Upper lobe of right lung (tissue), 1 donor: ENCODE results near the gene IL1RN. TPM values are rescaled to one million over a fixed set of nuclear protein-coding genes. Genes with fewer than 3 reads are reported as not detected.

Experiments used
- ATAC-seq: fragments of 200-7000 bp; cut with Tn5 transposase; one replicate; pipeline ENCODE4 v1.9.1; 2020; ENCODE audit warnings: mild to moderate bottlenecking, moderate library complexity
- DNase-seq: peaks from one replicate; pipeline ENCODE4 v3.0.0-alpha.2; 2020
- H3K27ac ChIP-seq: fragments of 200-600 bp; one replicate; pipeline ENCODE4 v1.8.0; 2022
- H3K27me3 ChIP-seq: fragments of 200-600 bp; one replicate; pipeline ENCODE4 v1.8.0; 2022; ENCODE audit warnings: mild to moderate bottlenecking
- H3K36me3 ChIP-seq: fragments of 200-600 bp; one replicate; pipeline ENCODE4 v1.8.0; 2022
- H3K4me1 ChIP-seq: fragments of 200-600 bp; one replicate; pipeline ENCODE4 v1.8.0; 2022
- H3K4me3 ChIP-seq: fragments of 200-600 bp; one replicate; pipeline ENCODE4 v1.8.0; 2022; ENCODE audit warnings: mild to moderate bottlenecking
- H3K9me3 ChIP-seq: fragments of 200-600 bp; one replicate; pipeline ENCODE4 v1.8.0; 2022
- intact Hi-C: fragments of 100-400 bp; cut with DNase I; formaldehyde crosslinking; loops from one replicate; pipeline ENCODE4 v1.11.0; 2022
- total RNA-seq: library from RNA; stranded (reverse); fragmentation: NEBNext Ultra II Directional; extraction: Animal tissue kit (Norgen Biotek cat#: 25700); gene quantifications from one replicate; pipeline ENCODE4 v1.2.1, GENCODE V29; 2021
- TF ChIP-seq, protein P1 (sequence below): fragments of 200-600 bp; IDR thresholded peaks from one replicate; pipeline ENCODE4 v1.8.0; 2022; ENCODE audit warnings: antibody characterized with exemption
- donor health status: DM: no; HTN: yes; CAD: no; lungs with severe emphysema.

The IL1RN gene
- total RNA-seq, 1 donor from 2014 or later: 41.7 TPM

DNA sequence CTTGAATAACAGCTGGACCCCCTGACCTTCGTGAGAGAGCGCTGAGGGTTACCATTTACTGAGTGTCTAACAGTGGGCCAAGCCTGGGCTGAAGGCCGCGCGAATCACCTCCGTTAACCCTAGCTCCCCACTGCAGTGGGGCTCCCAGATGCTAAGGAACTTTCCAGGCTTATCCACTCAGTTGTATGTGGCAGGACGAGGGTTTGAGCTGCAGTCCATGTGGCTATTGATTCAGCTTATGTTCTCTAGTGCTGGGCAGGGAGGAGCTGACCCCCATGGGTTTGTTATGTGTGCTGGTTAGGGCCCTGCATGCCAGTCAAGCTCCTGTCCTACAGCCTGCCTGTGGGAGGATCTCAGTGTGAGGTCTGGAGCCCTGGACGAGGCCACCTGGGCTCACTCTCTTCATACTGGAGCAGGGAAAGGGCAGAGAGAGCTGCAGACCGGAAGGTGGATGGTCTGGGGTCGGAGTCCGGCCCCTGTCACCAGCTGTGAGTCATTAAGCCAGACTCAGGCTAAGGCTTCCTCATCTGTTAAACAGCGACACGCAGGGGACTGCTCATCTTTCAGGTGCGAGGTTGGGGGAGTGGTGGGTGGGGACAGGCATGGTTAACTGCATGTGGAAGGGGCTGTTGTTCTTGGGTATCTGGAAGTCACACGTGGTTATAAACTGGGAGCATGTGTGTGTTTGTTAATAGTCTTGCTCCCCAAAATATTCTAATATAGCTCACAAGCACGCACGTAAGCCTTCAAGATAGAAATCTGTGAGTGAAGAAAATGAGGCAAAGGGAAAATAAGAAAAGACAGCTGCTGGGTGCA lies 52.9 kb downstream of the IL1RN start:
- H3K9me3 ChIP-seq: no peaks in the 10 kb centered on the region
- H3K36me3 ChIP-seq: no peaks in the 10 kb centered on the region
- TF ChIP-seq, protein P1, sequence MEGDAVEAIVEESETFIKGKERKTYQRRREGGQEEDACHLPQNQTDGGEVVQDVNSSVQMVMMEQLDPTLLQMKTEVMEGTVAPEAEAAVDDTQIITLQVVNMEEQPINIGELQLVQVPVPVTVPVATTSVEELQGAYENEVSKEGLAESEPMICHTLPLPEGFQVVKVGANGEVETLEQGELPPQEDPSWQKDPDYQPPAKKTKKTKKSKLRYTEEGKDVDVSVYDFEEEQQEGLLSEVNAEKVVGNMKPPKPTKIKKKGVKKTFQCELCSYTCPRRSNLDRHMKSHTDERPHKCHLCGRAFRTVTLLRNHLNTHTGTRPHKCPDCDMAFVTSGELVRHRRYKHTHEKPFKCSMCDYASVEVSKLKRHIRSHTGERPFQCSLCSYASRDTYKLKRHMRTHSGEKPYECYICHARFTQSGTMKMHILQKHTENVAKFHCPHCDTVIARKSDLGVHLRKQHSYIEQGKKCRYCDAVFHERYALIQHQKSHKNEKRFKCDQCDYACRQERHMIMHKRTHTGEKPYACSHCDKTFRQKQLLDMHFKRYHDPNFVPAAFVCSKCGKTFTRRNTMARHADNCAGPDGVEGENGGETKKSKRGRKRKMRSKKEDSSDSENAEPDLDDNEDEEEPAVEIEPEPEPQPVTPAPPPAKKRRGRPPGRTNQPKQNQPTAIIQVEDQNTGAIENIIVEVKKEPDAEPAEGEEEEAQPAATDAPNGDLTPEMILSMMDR: no peak
- DNase-seq: no peak
- H3K4me1 ChIP-seq: peaks cover 38% of the 10 kb centered on the region
- ATAC-seq: no peak
- intact Hi-C loops: no loop called here
- no peaks in the 10 kb centered on the region for H3K27me3 ChIP-seq
- H3K27ac ChIP-seq: no peak overlapping the region
- H3K4me3 ChIP-seq: no peak overlapping the region

DNA sequence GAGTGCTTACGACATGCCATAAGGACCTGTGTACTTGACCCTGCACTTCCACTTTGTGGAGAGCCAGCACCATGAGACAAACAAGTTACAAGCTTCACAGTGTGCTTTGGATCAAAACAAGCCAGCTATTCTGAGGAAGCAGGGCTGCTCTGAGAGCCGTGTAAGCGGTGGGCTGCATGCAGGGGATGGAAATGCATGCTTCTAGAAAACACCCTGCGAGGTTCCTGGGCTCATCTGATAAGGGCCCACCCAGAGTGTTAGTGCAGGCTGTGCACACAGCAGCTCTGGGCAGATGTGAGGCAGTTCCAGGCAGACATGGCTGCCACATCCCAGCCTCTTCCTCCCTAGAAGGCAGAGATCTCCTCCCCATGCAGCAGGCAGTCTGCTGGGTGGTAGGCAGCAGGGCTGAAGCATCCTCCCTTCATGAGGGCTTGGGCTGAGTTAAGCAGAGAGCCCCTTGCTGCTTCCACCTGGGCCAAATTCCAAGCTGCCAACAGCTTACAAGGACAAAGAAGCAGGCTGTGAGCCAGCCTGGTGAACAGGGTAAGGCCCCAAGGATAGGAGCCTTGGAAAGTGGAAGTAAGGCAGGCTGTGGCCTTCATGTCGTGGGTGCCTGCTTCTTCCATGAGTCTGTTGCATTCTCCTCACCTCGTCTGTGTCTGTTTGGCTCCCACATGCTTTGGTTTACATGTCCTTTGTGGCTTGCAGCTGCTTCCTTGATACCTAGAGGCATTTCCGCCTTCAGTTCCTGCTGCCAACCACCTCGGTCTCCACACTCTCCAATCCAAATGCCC lies 54.1 kb downstream of the IL1RN start:
- no peaks in the 10 kb centered on the region for H3K9me3 ChIP-seq
- peak; percentile 80 for ATAC-seq
- no peak overlapping the region for H3K4me3 ChIP-seq
- peaks cover 28% of the 10 kb centered on the region for H3K4me1 ChIP-seq
- H3K27me3 ChIP-seq: no peaks in the 10 kb centered on the region
- TF ChIP-seq, protein P1: no peak
- DNase-seq: peak; percentile 62
- H3K27ac ChIP-seq: peak overlapping the region; percentile 55
- no peaks in the 10 kb centered on the region for H3K36me3 ChIP-seq
- intact Hi-C loops: no loop called here

DNA sequence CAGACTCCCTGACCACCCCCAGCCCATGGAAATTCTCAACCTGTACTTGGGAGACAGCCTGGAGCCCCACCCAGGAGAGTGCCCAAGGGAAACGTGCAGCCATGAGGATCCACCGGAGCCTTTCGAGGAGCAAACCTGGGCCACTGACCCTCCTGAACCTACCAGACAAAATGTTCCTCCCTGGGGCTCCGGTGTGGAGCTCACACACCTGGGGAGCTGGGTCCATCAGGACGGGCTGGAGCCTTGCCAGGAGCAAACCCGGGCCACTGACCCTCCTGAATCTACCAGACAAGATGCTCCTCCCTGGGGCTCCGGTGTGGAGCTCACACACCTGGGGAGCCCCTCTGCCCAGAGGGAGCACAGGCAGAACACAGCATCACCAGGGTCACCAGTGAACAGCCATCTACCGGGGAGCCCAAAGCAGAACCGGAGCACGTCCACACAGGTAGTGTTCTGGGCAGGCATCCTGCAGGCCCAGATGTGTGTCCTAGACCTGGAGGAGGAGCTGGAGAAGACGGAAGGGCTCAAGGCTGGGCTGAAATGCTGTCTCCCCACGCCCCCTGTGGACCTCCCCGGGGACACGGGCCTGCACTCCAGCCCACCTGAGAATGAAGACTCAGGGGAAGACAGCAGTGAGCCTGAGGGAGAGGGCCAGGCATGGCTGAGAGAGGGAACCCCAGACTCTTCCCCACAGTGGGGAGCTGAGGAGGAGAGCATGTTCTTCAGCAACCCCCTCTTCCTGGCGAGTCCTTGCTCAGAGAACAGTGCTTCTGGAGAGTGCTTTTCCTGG lies 55.3 kb downstream of the IL1RN start:
- Histone ChIP-seq H3K9me3 (no peaks in the 10 kb centered on the region), H3K4me3 (no peak overlapping the region), H3K4me1 (peaks cover 28% of the 10 kb centered on the region), H3K27ac (no peak overlapping the region), H3K27me3 (no peaks in the 10 kb centered on the region), H3K36me3 (no peaks in the 10 kb centered on the region)
- intact Hi-C loops: no loop called here
- DNase-seq (peak; percentile 51), ATAC-seq (no peak)
- TF ChIP-seq, protein P1: no peak

DNA sequence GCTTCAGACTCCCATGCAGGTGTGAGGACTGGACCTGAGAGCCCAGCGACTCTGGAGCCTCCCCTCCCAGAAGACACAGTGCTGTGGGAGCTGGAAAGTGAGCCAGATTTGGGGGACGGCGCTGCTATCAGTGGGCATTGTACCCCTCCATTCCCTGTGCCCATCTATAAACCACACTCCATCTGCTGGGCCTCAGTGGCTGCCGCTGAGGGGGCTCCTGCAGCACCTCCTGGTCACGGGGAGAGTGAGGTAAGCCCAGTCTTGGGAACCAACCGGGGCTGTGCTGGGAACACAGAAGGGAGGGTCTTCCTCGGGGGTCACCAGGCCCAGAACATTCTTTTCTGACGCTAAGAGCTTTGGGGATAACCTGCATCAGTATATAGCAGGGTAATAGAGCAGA lies 55.9 kb downstream of the IL1RN start:
- TF ChIP-seq, protein P1: no peak
- Histone ChIP-seq H3K27ac (no peak overlapping the region), H3K9me3 (no peaks in the 10 kb centered on the region), H3K36me3 (no peaks in the 10 kb centered on the region), H3K4me1 (peaks cover 28% of the 10 kb centered on the region), H3K4me3 (no peak overlapping the region), H3K27me3 (no peaks in the 10 kb centered on the region)
- intact Hi-C loops: no loop called here
- no peak for ATAC-seq
- DNase-seq: no peak

Other genes starting within 250 kb of the IL1RN start
- gene IL37, start 216.4 kb upstream of the IL1RN start, total RNA-seq: not detected
- gene IL36G, start 149.6 kb upstream of the IL1RN start, total RNA-seq: not detected
- not detected for gene IL36A, start 122.1 kb upstream of the IL1RN start, total RNA-seq
- not detected for gene IL36B, start 74.7 kb upstream of the IL1RN start, total RNA-seq
- gene IL36RN, start 68.4 kb upstream of the IL1RN start, total RNA-seq: not detected
- not detected for gene IL1F10, start 59.6 kb upstream of the IL1RN start, total RNA-seq
- 37.8 TPM for gene PSD4, start 46.4 kb downstream of the IL1RN start, total RNA-seq
- 1.6 TPM for gene PAX8, start 151.3 kb downstream of the IL1RN start, total RNA-seq